Liver (tissue), 3 donors: ENCODE measurements around the gene ALG3.

Experiments
- EGR1 ChIP-seq, 2 donors: IDR thresholded peaks; 2 replicates each; pipeline ENCODE4 v1.6.1; 2016 to 2018; ENCODE audit warnings: antibody characterized with exemption in 2 of 2, low read depth in 2 of 2
- GABPA ChIP-seq, 2 donors: IDR thresholded peaks in 1 of 2; conservative IDR thresholded peaks in 1 of 2; 2 replicates each; pipeline ENCODE4 v1.6.1; 2016; ENCODE audit warnings: antibody characterized with exemption in 2 of 2, mild to moderate bottlenecking in 1 of 2, moderate library complexity in 1 of 2
- HNF4A ChIP-seq, 2 donors: conservative IDR thresholded peaks; 2 replicates each; pipeline ENCODE4 v1.6.1; 2016; ENCODE audit warnings: antibody characterized with exemption in 2 of 2, mild to moderate bottlenecking in 2 of 2
- JUND ChIP-seq, 2 donors: IDR thresholded peaks; 2 replicates each; pipeline ENCODE4 v1.6.1; 2016; ENCODE audit warnings: antibody characterized with exemption in 2 of 2
- NR2F2 ChIP-seq: IDR thresholded peaks from 2 replicates; pipeline ENCODE4 v1.6.1; 2016; ENCODE audit warnings: antibody characterized with exemption
- RAD21 ChIP-seq, 2 donors: IDR thresholded peaks; 2 replicates each; pipeline ENCODE4 v1.6.1; 2016; ENCODE audit warnings: antibody characterized with exemption in 2 of 2, mild to moderate bottlenecking in 2 of 2
- RXRA ChIP-seq, 2 donors: IDR thresholded peaks; 2 replicates each; pipeline ENCODE4 v1.6.1; 2017 to 2018; ENCODE audit warnings: antibody characterized with exemption in 2 of 2, mild to moderate bottlenecking in 1 of 2
- TAF1 ChIP-seq: conservative IDR thresholded peaks from 2 replicates; pipeline ENCODE4 v1.6.1; 2016; ENCODE audit warnings: antibody characterized with exemption, mild to moderate bottlenecking
- TF ChIP-seq, protein P1 (sequence below): fragments of 150-350 bp; IDR thresholded peaks from 2 replicates; pipeline ENCODE4 v1.5.1; 2017; ENCODE audit warnings: improper control_type of control experiment, low read depth, low read length; ENCODE audit not compliant: missing input control
- TF ChIP-seq, protein P2 (sequence below): IDR thresholded peaks from 2 replicates; pipeline ENCODE4 v1.6.1; 2016; ENCODE audit warnings: antibody characterized with exemption, mild to moderate bottlenecking
- TF ChIP-seq, protein P3 (sequence below): IDR thresholded peaks from 2 replicates; pipeline ENCODE4 v1.6.1; 2016; ENCODE audit warnings: antibody characterized with exemption
- TF ChIP-seq, protein P4 (sequence below): IDR thresholded peaks from 2 replicates; pipeline ENCODE4 v1.6.1; 2016; ENCODE audit warnings: antibody characterized with exemption
- TF ChIP-seq, protein P5 (sequence below): IDR thresholded peaks from 2 replicates; pipeline ENCODE4 v1.6.1; 2016; ENCODE audit warnings: antibody characterized with exemption
- donor health status: healthy.
- donor health status: healthy.

DNA sequence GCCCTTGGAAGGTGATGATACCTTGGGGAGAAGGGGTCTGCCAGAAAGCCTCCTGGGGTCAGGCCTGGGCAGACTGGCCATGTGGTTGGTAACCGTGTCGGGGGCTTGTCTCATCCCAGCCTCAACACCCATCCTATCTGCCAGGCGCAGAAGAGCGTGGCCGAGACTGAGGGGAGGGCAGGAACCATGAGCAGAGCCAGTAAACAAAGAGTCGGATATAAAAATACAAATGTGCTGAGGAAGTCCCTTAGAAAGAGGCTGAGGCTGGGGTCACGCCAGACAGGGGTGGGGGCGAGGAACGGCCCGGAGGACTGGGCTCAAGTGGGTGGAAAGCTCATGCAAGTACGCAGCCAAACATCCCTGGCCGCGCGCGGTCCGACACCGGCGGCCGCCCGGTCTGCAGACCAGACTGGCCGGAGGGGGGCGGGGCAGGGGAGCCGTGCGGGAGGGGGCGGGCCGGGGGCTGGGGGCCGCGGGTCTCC lies 10.7 kb upstream of the ALG3 start:
- TF ChIP-seq TAF1: no peak
- TF ChIP-seq, protein P1, sequence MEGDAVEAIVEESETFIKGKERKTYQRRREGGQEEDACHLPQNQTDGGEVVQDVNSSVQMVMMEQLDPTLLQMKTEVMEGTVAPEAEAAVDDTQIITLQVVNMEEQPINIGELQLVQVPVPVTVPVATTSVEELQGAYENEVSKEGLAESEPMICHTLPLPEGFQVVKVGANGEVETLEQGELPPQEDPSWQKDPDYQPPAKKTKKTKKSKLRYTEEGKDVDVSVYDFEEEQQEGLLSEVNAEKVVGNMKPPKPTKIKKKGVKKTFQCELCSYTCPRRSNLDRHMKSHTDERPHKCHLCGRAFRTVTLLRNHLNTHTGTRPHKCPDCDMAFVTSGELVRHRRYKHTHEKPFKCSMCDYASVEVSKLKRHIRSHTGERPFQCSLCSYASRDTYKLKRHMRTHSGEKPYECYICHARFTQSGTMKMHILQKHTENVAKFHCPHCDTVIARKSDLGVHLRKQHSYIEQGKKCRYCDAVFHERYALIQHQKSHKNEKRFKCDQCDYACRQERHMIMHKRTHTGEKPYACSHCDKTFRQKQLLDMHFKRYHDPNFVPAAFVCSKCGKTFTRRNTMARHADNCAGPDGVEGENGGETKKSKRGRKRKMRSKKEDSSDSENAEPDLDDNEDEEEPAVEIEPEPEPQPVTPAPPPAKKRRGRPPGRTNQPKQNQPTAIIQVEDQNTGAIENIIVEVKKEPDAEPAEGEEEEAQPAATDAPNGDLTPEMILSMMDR: no peak
- no peak for TF ChIP-seq HNF4A (conservative IDR thresholded peaks at IDR 0.05)
- TF ChIP-seq, protein P2, sequence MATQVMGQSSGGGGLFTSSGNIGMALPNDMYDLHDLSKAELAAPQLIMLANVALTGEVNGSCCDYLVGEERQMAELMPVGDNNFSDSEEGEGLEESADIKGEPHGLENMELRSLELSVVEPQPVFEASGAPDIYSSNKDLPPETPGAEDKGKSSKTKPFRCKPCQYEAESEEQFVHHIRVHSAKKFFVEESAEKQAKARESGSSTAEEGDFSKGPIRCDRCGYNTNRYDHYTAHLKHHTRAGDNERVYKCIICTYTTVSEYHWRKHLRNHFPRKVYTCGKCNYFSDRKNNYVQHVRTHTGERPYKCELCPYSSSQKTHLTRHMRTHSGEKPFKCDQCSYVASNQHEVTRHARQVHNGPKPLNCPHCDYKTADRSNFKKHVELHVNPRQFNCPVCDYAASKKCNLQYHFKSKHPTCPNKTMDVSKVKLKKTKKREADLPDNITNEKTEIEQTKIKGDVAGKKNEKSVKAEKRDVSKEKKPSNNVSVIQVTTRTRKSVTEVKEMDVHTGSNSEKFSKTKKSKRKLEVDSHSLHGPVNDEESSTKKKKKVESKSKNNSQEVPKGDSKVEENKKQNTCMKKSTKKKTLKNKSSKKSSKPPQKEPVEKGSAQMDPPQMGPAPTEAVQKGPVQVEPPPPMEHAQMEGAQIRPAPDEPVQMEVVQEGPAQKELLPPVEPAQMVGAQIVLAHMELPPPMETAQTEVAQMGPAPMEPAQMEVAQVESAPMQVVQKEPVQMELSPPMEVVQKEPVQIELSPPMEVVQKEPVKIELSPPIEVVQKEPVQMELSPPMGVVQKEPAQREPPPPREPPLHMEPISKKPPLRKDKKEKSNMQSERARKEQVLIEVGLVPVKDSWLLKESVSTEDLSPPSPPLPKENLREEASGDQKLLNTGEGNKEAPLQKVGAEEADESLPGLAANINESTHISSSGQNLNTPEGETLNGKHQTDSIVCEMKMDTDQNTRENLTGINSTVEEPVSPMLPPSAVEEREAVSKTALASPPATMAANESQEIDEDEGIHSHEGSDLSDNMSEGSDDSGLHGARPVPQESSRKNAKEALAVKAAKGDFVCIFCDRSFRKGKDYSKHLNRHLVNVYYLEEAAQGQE: no peak
- TF ChIP-seq JUND (IDR thresholded peaks at IDR 0.05): no peak
- no peak for TF ChIP-seq GABPA (IDR thresholded peaks at IDR 0.05 in 1 of 2, conservative IDR thresholded peaks at IDR 0.05 in 1 of 2)
- TF ChIP-seq EGR1 (IDR thresholded peaks at IDR 0.05; ENCODE audit: low read depth in 2 of 2): no peak
- TF ChIP-seq, protein P3, sequence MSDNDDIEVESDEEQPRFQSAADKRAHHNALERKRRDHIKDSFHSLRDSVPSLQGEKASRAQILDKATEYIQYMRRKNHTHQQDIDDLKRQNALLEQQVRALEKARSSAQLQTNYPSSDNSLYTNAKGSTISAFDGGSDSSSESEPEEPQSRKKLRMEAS: no peak
- TF ChIP-seq, protein P4, sequence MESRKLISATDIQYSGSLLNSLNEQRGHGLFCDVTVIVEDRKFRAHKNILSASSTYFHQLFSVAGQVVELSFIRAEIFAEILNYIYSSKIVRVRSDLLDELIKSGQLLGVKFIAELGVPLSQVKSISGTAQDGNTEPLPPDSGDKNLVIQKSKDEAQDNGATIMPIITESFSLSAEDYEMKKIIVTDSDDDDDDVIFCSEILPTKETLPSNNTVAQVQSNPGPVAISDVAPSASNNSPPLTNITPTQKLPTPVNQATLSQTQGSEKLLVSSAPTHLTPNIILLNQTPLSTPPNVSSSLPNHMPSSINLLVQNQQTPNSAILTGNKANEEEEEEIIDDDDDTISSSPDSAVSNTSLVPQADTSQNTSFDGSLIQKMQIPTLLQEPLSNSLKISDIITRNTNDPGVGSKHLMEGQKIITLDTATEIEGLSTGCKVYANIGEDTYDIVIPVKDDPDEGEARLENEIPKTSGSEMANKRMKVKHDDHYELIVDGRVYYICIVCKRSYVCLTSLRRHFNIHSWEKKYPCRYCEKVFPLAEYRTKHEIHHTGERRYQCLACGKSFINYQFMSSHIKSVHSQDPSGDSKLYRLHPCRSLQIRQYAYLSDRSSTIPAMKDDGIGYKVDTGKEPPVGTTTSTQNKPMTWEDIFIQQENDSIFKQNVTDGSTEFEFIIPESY: no peak
- no peak for TF ChIP-seq NR2F2
- TF ChIP-seq, protein P5, sequence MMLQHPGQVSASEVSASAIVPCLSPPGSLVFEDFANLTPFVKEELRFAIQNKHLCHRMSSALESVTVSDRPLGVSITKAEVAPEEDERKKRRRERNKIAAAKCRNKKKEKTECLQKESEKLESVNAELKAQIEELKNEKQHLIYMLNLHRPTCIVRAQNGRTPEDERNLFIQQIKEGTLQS: no peak
- no peak for TF ChIP-seq RAD21 (IDR thresholded peaks at IDR 0.05)
- TF ChIP-seq RXRA (IDR thresholded peaks at IDR 0.05): no peak
